GM12872 (cell line): ENCODE data around the gene NTRK3.

Experiments
- CTCF ChIP-seq: IDR thresholded peaks from 3 replicates; pipeline ENCODE4 v1.5.1; 2011; ENCODE audit warnings: low read depth, mild to moderate bottlenecking, low read length, moderate library complexity; ENCODE audit not compliant: insufficient read depth

Gene NTRK3

DNA sequence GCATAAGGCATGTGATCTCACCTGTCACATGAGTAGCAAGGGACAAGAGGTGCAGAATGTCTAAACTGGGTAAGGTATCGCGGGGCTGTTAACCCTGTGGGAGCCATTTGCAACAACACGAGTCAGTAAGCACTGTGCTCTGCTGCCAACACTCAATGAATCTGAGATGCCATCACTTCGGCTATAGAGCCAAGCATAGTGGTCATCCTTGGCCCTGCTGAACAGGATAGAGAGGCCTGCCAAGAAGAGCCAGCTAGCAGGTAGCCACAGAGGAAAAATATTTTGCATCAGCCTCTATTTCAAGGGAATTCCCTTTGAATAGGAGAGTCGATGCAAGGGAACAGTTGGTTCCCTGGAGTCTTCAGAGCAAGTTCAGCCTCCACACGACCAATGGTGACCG is 137.8 kb downstream of the NTRK3 start:
- TF ChIP-seq CTCF: no peak

GRCh38 chr15:88118035-88118434 is 138.5 kb downstream of the NTRK3 start:
- no peak for TF ChIP-seq CTCF

- TF ChIP-seq CTCF: no peak
Measured at GRCh38 chr15:88115486-88116152, 140.9 kb downstream of the NTRK3 start.

DNA sequence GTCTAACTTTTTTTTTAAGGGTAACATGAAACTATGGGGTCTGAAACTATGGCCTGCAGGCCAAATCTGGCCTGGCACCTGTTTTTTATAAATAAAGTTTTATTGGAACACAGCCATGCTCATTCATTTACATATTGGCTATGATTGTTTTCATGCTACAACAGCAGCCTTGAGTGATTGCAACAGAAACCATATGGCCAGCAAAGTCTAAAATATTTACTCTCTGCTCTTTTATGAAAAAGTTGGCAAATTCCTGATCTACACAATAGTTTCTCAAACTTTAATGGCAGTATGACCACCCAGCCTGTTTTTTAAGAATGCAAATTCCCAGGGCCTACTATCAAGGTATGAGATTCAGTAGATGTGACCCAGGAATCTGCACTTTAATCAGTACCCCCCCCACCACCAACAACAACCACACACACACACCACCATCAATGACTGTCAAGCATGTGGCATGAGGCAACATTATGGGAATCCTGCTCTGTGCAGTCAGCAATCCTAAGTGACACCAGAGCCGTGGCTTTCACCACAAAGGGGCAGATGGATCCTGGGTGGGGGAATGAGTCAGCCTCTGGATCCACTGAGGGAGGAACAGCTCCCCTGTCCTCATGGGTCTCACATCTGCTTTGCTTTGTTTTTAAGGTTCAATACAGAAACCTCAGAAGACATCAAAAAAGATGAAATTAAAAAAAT is 142.8 kb downstream of the NTRK3 start:
- no peak for TF ChIP-seq CTCF

DNA sequence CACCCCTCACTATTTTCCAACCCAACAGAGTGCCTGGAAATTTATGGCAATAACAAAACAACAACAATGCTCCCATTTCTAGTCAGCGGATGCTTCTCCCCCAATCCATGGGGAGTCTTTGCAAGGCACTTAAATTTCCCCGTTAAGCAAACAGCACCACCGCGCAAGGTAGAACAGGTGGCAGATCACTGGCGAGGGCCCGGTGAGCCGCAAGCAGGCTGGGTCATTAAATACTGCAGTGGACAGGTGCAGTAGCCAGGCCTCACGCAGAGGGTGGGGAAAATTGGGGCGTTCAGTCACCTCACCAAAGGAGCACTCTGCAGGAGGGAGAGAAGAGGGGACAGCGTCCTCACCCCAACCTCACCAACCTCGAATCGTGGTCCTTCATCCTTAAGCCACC is 147.5 kb downstream of the NTRK3 start:
- TF ChIP-seq CTCF: no peak

DNA sequence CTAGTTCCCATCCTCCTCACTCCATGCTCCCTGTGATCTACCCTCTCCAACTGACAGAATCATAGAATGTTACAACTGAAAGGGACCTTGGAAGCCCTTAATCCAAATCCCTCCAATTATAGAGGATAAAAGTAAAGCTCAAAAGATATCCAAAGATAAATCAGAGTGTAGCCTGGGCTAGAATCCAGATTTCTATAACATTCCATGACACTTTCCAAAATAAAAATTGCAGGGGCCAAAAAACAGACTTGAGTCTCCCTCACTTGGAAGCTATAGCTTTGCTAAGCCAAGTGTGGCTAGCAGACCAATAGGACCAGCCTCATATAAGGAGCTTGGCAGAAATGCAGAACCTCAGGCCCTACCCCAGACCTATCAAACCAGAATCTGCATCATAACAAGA is 148.1 kb downstream of the NTRK3 start:
- no peak for TF ChIP-seq CTCF

DNA sequence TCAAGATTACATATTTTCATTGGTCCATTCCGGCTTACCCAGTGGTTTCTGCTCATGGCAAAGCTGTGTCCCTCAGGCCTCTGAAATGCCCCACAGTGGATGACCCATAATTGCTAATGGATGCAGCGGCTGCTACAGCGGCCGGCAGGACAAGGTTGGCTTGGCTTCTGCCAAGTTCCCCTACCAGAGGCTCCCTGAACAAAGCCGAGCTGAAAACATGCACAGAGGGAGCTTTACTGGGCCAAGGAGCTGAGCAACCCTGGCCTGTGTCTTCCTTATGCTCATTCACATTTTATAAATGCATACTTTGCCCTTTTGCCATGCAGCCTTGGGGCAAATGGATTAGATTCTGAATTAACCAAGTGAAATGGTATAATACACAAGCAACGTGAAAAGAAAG is 150.5 kb downstream of the NTRK3 start:
- no peak for TF ChIP-seq CTCF
